Neural cell (in vitro differentiated cells): Measurements from ENCODE around the gene GLRX.

Source experiments
- EP300 ChIP-seq: fragments of 450-650 bp; conservative IDR thresholded peaks from 2 replicates; pipeline ENCODE4 v1.6.1; 2014; ENCODE audit warnings: antibody characterized with exemption, mild to moderate bottlenecking, moderate library complexity; ENCODE audit not compliant: poor library complexity, severe bottlenecking
- EZH2 ChIP-seq: fragments of 200-600, 300-800 bp; shearing (Covaris generic), sonication (generic); IDR thresholded peaks from 2 replicates; pipeline ENCODE4 v1.6.1; 2014; ENCODE audit warnings: antibody characterized with exemption, low read length, borderline replicate concordance, mild to moderate bottlenecking; ENCODE audit not compliant: insufficient read depth, poor library complexity, severe bottlenecking
- SMC3 ChIP-seq: fragments of 450-650 bp; conservative IDR thresholded peaks from 2 replicates; pipeline ENCODE4 v1.6.1; 2014; ENCODE audit warnings: antibody characterized with exemption, mild to moderate bottlenecking, moderate library complexity; ENCODE audit not compliant: poor library complexity
- TF ChIP-seq, protein P1 (sequence below): fragments of 450-650 bp; IDR thresholded peaks from 2 replicates; pipeline ENCODE4 v1.5.1; 2014; ENCODE audit warnings: antibody characterized with exemption, mild to moderate bottlenecking, moderate library complexity; ENCODE audit not compliant: poor library complexity, severe bottlenecking
- TF ChIP-seq, protein P2 (sequence below): IDR thresholded peaks from 2 replicates; pipeline ENCODE4 v1.6.1; 2012; ENCODE audit warnings: borderline replicate concordance

DNA sequence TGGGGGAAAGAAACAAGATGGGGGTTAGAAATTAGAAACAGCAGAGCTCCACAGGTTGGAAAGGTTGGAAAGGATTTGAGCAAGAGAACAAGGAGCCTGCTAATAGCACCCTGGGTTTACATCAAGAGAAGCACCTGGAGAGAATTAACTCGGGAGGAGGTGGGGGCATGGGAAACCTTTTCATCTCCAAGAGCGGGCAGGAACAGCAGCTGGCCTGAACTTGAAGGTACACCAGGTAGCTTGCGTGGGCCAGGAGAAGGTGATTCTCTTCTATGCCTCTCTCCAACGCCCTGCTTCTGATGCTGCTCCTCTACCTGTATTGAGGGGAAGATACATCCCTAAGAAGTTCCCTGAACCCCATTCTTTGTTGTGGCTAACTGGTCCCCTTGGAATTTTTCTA lies 37.1 kb upstream of the GLRX start:
- TF ChIP-seq, protein P1, sequence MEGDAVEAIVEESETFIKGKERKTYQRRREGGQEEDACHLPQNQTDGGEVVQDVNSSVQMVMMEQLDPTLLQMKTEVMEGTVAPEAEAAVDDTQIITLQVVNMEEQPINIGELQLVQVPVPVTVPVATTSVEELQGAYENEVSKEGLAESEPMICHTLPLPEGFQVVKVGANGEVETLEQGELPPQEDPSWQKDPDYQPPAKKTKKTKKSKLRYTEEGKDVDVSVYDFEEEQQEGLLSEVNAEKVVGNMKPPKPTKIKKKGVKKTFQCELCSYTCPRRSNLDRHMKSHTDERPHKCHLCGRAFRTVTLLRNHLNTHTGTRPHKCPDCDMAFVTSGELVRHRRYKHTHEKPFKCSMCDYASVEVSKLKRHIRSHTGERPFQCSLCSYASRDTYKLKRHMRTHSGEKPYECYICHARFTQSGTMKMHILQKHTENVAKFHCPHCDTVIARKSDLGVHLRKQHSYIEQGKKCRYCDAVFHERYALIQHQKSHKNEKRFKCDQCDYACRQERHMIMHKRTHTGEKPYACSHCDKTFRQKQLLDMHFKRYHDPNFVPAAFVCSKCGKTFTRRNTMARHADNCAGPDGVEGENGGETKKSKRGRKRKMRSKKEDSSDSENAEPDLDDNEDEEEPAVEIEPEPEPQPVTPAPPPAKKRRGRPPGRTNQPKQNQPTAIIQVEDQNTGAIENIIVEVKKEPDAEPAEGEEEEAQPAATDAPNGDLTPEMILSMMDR: no peak
- TF ChIP-seq, protein P2, sequence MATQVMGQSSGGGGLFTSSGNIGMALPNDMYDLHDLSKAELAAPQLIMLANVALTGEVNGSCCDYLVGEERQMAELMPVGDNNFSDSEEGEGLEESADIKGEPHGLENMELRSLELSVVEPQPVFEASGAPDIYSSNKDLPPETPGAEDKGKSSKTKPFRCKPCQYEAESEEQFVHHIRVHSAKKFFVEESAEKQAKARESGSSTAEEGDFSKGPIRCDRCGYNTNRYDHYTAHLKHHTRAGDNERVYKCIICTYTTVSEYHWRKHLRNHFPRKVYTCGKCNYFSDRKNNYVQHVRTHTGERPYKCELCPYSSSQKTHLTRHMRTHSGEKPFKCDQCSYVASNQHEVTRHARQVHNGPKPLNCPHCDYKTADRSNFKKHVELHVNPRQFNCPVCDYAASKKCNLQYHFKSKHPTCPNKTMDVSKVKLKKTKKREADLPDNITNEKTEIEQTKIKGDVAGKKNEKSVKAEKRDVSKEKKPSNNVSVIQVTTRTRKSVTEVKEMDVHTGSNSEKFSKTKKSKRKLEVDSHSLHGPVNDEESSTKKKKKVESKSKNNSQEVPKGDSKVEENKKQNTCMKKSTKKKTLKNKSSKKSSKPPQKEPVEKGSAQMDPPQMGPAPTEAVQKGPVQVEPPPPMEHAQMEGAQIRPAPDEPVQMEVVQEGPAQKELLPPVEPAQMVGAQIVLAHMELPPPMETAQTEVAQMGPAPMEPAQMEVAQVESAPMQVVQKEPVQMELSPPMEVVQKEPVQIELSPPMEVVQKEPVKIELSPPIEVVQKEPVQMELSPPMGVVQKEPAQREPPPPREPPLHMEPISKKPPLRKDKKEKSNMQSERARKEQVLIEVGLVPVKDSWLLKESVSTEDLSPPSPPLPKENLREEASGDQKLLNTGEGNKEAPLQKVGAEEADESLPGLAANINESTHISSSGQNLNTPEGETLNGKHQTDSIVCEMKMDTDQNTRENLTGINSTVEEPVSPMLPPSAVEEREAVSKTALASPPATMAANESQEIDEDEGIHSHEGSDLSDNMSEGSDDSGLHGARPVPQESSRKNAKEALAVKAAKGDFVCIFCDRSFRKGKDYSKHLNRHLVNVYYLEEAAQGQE: no peak
- TF ChIP-seq SMC3: no peak
- no peak for TF ChIP-seq EZH2
- TF ChIP-seq EP300: no peak
